ENCODE measurements around the gene EEFSEC.

GRCh38 chr3:128329491-128330213 lies 176.4 kb downstream of the EEFSEC start:
- TF ChIP-seq POLR2AphosphoS5 (IDR thresholded peaks at IDR 0.05) = no peak
- TF ChIP-seq, protein P1, sequence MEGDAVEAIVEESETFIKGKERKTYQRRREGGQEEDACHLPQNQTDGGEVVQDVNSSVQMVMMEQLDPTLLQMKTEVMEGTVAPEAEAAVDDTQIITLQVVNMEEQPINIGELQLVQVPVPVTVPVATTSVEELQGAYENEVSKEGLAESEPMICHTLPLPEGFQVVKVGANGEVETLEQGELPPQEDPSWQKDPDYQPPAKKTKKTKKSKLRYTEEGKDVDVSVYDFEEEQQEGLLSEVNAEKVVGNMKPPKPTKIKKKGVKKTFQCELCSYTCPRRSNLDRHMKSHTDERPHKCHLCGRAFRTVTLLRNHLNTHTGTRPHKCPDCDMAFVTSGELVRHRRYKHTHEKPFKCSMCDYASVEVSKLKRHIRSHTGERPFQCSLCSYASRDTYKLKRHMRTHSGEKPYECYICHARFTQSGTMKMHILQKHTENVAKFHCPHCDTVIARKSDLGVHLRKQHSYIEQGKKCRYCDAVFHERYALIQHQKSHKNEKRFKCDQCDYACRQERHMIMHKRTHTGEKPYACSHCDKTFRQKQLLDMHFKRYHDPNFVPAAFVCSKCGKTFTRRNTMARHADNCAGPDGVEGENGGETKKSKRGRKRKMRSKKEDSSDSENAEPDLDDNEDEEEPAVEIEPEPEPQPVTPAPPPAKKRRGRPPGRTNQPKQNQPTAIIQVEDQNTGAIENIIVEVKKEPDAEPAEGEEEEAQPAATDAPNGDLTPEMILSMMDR (IDR thresholded peaks at IDR 0.05) = no peak
